Inferior parietal cortex (tissue), 1 donor: Measurements from ENCODE around the gene UNC50.
A peak's percentile ranks its signal among the peaks of the same experiment; 100 is the strongest.
"Not testable (repeated sequence)": the region's sequence is repeated elsewhere in the genome, so short reads cannot be mapped to it uniquely, and the experiment has no call there.

Source experiments
- DNase-seq: peaks from one replicate; pipeline ENCODE4 v3.0.0-alpha.2; 2016; ENCODE audit errors: extremely low spot score

The UNC50 gene

GRCh38 chr2:98608962-98609604 is 694 bp downstream of the UNC50 start:
- peak; percentile 21 for DNase-seq

- no peak for DNase-seq
Observed at GRCh38 chr2:98614024-98614739, 5.8 kb downstream of the UNC50 start.

GRCh38 chr2:98615481-98615880 is 7.1 kb downstream of the UNC50 start:
- no peak for DNase-seq

GRCh38 chr2:98617149-98617548 is 8.8 kb downstream of the UNC50 start:
- DNase-seq, result no peak

- DNase-seq, result no peak
Observed at GRCh38 chr2:98623657-98624056, 15.3 kb downstream of the UNC50 start.

- DNase-seq, result no peak
Observed at GRCh38 chr2:98632351-98632750, 24.0 kb downstream of the UNC50 start.

- no peak for DNase-seq
Observed at GRCh38 chr2:98634406-98635092, 26.2 kb downstream of the UNC50 start.

GRCh38 chr2:98637401-98638147 is 29.2 kb downstream of the UNC50 start:
- no peak for DNase-seq

- DNase-seq, result no peak
Observed at GRCh38 chr2:98643496-98644100, 35.2 kb downstream of the UNC50 start.

- no peak for DNase-seq
Observed at GRCh38 chr2:98647636-98648035, 39.2 kb downstream of the UNC50 start.

GRCh38 chr2:98648451-98648850 is 40.1 kb downstream of the UNC50 start:
- DNase-seq, result no peak

GRCh38 chr2:98649135-98649991 is 41.0 kb downstream of the UNC50 start:
- peak; percentile 94 for DNase-seq

- DNase-seq, result no peak
Observed at GRCh38 chr2:98649992-98650375, 41.6 kb downstream of the UNC50 start.

- DNase-seq, result no peak
Observed at GRCh38 chr2:98650998-98651397, 42.6 kb downstream of the UNC50 start.

- no peak for DNase-seq
Observed at GRCh38 chr2:98654699-98655495, 46.5 kb downstream of the UNC50 start.

- no peak for DNase-seq
Observed at GRCh38 chr2:98656800-98657199, 48.4 kb downstream of the UNC50 start.

- DNase-seq, result no peak
Observed at GRCh38 chr2:98658816-98659490, 50.6 kb downstream of the UNC50 start.

- not testable (repeated sequence) for DNase-seq
Observed at GRCh38 chr2:98659491-98659840, 51.1 kb downstream of the UNC50 start.

GRCh38 chr2:98663511-98664090 is 55.2 kb downstream of the UNC50 start:
- no peak for DNase-seq
